ENCODE results near the gene TLX2. TPM values are rescaled to one million over a fixed set of nuclear protein-coding genes. Genes with fewer than 3 reads are reported as not detected.
A peak's percentile ranks its signal among the peaks of the same experiment; 100 is the strongest.

The TLX2 gene
- total RNA-seq, 4 donors from 2014 or later, result not detected

DNA sequence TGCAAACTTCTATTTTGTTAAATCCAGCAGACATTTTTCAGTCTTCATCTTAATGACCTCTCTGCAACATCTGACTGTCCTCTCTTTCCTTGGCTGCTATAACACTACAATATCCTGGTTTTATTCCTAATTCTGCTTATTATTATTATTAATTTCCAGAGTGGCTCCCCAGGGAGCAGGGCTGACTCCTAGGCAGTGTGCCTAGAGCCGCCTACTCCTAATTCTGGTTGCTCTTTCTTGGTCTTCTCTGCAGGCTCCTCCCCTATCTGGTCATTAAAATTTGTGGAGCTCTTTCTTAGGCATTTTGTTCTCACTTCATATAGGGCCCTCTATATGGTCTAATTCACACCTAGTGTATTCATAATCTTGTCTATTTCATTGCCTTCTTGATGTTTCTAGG, 28.7 kb downstream of the TLX2 start:
- DNase-seq, result no peak
- no peaks in the 10 kb centered on the region for H3K9me3 ChIP-seq
- WGBS, 2 donors, result 73 to 83% methylated on average over 1 of the region's 1 CpG
- H3K27ac ChIP-seq, result no peak overlapping the region
- no peak for TF ChIP-seq POLR2A (IDR thresholded peaks at IDR 0.05)
- TF ChIP-seq, protein P1, sequence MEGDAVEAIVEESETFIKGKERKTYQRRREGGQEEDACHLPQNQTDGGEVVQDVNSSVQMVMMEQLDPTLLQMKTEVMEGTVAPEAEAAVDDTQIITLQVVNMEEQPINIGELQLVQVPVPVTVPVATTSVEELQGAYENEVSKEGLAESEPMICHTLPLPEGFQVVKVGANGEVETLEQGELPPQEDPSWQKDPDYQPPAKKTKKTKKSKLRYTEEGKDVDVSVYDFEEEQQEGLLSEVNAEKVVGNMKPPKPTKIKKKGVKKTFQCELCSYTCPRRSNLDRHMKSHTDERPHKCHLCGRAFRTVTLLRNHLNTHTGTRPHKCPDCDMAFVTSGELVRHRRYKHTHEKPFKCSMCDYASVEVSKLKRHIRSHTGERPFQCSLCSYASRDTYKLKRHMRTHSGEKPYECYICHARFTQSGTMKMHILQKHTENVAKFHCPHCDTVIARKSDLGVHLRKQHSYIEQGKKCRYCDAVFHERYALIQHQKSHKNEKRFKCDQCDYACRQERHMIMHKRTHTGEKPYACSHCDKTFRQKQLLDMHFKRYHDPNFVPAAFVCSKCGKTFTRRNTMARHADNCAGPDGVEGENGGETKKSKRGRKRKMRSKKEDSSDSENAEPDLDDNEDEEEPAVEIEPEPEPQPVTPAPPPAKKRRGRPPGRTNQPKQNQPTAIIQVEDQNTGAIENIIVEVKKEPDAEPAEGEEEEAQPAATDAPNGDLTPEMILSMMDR (IDR thresholded peaks at IDR 0.05), result no peak
- no peaks in the 10 kb centered on the region for H3K36me3 ChIP-seq
- intact Hi-C loops (cut with DNase I), result no loop called here
- no peaks in the 10 kb centered on the region for H3K4me1 ChIP-seq
- H3K4me3 ChIP-seq, result no peak overlapping the region
- peaks cover 0 to 19% (median 0%) of the 10 kb centered on the region in 4 donors for H3K27me3 ChIP-seq

DNA sequence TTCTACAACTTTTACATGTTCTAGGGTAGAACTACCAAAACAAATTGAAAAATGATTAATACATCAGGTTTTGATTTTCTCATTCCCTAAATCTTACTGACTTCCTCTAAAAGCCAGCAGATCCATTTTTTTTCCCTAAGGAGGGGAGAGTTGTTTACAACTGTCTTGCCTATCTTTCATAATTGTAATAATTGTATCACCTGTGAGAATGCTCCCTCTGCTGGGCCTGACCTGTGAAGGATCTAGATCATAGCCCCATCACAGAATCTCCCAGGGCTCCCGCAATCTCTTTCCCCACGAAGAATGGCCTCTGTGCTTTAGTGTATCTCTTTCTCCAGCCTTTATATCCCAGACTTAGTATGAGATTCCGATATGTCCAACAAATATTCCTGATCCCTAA, 30.4 kb downstream of the TLX2 start:
- no peak for DNase-seq
- WGBS, 2 donors, result 89 to 92% methylated on average over 3 of the region's 3 CpGs
- no peak overlapping the region for H3K4me3 ChIP-seq
- H3K4me1 ChIP-seq, result peaks cover 5 to 16% (median 14%) of the 10 kb centered on the region in 3 donors
- H3K9me3 ChIP-seq, result no peaks in the 10 kb centered on the region
- H3K27ac ChIP-seq, result no peak overlapping the region
- no peaks in the 10 kb centered on the region for H3K36me3 ChIP-seq
- H3K27me3 ChIP-seq, result peaks cover 0 to 21% (median 0%) of the 10 kb centered on the region in 4 donors
- TF ChIP-seq POLR2A (IDR thresholded peaks at IDR 0.05), result no peak
- TF ChIP-seq, protein P1 (IDR thresholded peaks at IDR 0.05), result peak in 1 of 6 experiments; percentile 30
- intact Hi-C loops (cut with DNase I), result no loop called here

DNA sequence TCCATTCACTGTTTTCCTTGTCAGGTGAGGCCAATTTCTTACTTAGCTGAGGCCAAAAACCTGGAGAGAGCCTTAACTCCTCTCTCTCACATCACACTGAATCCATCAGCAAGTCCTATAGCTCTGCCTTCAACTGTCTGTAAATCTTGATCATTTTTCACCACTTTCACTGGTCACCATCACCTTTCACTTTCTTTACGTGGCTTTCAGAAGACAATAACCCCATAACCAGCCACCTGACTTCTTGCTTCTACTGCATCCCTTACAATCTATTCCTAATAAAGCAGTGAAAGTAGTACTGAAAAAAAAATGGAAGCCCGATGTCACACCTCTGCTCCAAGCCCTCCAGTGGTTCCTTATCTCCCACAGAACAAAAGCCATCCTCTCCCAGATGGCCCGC, 31.8 kb downstream of the TLX2 start:
- Histone ChIP-seq H3K27me3 (peaks cover 0 to 26% (median 0%) of the 10 kb centered on the region in 4 donors), H3K9me3 (no peaks in the 10 kb centered on the region), H3K4me1 (peaks cover 6 to 20% (median 16%) of the 10 kb centered on the region in 3 donors), H3K36me3 (no peaks in the 10 kb centered on the region), H3K27ac (no peak overlapping the region), H3K4me3 (no peak overlapping the region)
- WGBS, 2 donors, result 83 to 85% methylated on average over 3 of the region's 3 CpGs
- intact Hi-C loops (cut with DNase I), result no loop called here
- DNase-seq, result no peak
- TF ChIP-seq, protein P1 (IDR thresholded peaks at IDR 0.05), result no peak
- no peak for TF ChIP-seq POLR2A (IDR thresholded peaks at IDR 0.05)

DNA sequence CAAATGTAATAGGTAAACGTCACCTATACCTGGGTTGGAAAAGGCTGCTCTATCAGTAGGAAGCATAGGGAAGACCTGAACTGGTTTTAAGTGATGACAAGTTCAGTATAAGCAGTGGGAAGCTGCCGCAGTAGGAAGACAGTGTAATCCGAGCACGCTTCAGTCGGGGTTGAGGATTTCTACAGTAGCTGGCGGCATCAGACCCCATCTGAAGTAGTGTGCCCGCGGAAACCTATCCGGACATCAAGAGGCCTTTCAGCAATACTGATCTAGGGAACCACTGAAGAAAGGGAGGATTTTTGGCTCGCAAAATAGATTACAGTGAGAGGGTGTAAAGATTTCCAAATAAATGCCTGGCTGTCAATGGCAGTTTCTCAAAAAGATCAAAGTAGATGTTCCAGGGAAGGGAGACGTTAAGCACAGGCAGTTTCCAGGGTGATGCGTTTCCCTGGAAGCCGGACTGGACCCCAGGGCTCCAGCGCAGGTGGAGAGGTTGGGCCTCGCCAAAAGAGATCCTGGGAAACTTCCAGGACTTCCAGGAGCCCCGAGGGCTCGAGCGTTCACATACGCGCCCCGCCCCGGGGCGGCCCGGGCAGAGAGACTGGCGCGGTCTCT, 34.1 kb downstream of the TLX2 start:
- Histone ChIP-seq H3K4me1 (peaks cover 11 to 28% (median 16%) of the 10 kb centered on the region in 3 donors), H3K4me3 (peak overlapping the region; percentile 45 to 70 (median 57)), H3K36me3 (no peaks in the 10 kb centered on the region), H3K27ac (peak overlapping the region; percentile 49 to 78 (median 58)), H3K27me3 (peaks cover 0 to 30% (median 0%) of the 10 kb centered on the region in 4 donors), H3K9me3 (no peaks in the 10 kb centered on the region)
- DNase-seq, result no peak
- TF ChIP-seq POLR2A (IDR thresholded peaks at IDR 0.05), result no peak
- TF ChIP-seq, protein P1 (IDR thresholded peaks at IDR 0.05), result no peak
- 20 to 26% methylated on average over 14 to 24 of the region's 26 CpGs for WGBS, 2 donors
- intact Hi-C loops (cut with DNase I), result no loop called here

- peak overlapping the region; percentile 45 to 70 (median 57) for H3K4me3 ChIP-seq
- WGBS, 2 donors, result 0 to 7% methylated on average over 10 to 24 of the region's 85 CpGs
- TF ChIP-seq, protein P1 (IDR thresholded peaks at IDR 0.05), result no peak
- TF ChIP-seq POLR2A (IDR thresholded peaks at IDR 0.05), result peak in 1 of 4 donors; percentile 19
- H3K4me1 ChIP-seq, result peaks cover 14 to 36% (median 21%) of the 10 kb centered on the region in 3 donors
- peaks cover 0 to 38% (median 0%) of the 10 kb centered on the region in 4 donors for H3K27me3 ChIP-seq
- H3K27ac ChIP-seq, result peak overlapping the region; percentile 49 to 78 (median 58)
- H3K9me3 ChIP-seq, result no peaks in the 10 kb centered on the region
- DNase-seq, result no peak
- no peaks in the 10 kb centered on the region for H3K36me3 ChIP-seq
- intact Hi-C loops (cut with DNase I), result no loop called here
Measured at GRCh38 chr2:74548900-74549826, 34.9 kb downstream of the TLX2 start.
